GM06990 (cell line): ENCODE results near the gene FYB1.

Experiments
- DNase-seq: peaks from one replicate; pipeline ENCODE4 v3.0.0-alpha.2; 2011; ENCODE audit not compliant: insufficient read length; ENCODE audit errors: extremely low read depth
- H3K27me3 ChIP-seq: replicated peaks from 2 replicates; pipeline ENCODE4 v1.6.0; 2011; ENCODE audit warnings: low read length; ENCODE audit not compliant: control insufficient read depth, insufficient read depth
- H3K36me3 ChIP-seq: 2 replicates; pipeline ENCODE4 v1.5.1; 2011; ENCODE audit warnings: low read length; ENCODE audit not compliant: control insufficient read depth, insufficient read depth
- H3K4me3 ChIP-seq: replicated peaks from 2 replicates; pipeline ENCODE4 v1.5.1; 2011; ENCODE audit warnings: low read depth, mild to moderate bottlenecking, control low read depth, low read length
- CTCF ChIP-seq: IDR thresholded peaks from 2 replicates; pipeline ENCODE4 v1.5.1; 2011; ENCODE audit warnings: low read length, control low read depth, mild to moderate bottlenecking, inconsistent platforms; ENCODE audit not compliant: insufficient read depth, poor library complexity, severe bottlenecking

Gene FYB1

GRCh38 chr5:39132792-39133191 lies 86.6 kb downstream of the FYB1 start:
- Histone ChIP-seq H3K27me3 (no peaks in the 10 kb centered on the region), H3K36me3 (no peaks in the 10 kb centered on the region), H3K4me3 (no peak overlapping the region)
- no peak for DNase-seq
- no peak for TF ChIP-seq CTCF

- DNase-seq = no peak
- Histone ChIP-seq H3K4me3 (no peak overlapping the region), H3K27me3 (no peaks in the 10 kb centered on the region), H3K36me3 (no peaks in the 10 kb centered on the region)
- TF ChIP-seq CTCF = no peak
Observed at GRCh38 chr5:39132128-39132447, 87.3 kb downstream of the FYB1 start.

- H3K4me3 ChIP-seq = no peak overlapping the region
- no peaks in the 10 kb centered on the region for H3K27me3 ChIP-seq
- DNase-seq = no peak
- no peak for TF ChIP-seq CTCF
- no peaks in the 10 kb centered on the region for H3K36me3 ChIP-seq
Observed at GRCh38 chr5:39131210-39132127, 87.9 kb downstream of the FYB1 start.

GRCh38 chr5:39130716-39131115 lies 88.6 kb downstream of the FYB1 start:
- no peaks in the 10 kb centered on the region for H3K36me3 ChIP-seq
- no peak for TF ChIP-seq CTCF
- no peak overlapping the region for H3K4me3 ChIP-seq
- no peaks in the 10 kb centered on the region for H3K27me3 ChIP-seq
- no peak for DNase-seq

GRCh38 chr5:39121922-39122321 lies 97.4 kb downstream of the FYB1 start:
- Histone ChIP-seq H3K27me3 (no peaks in the 10 kb centered on the region), H3K4me3 (no peak overlapping the region), H3K36me3 (no peaks in the 10 kb centered on the region)
- DNase-seq = no peak
- TF ChIP-seq CTCF = no peak
